ENCODE results near the gene PHOSPHO1.

Gene PHOSPHO1

GRCh38 chr17:49255125-49255524 is 24.5 kb upstream of the PHOSPHO1 start:
- no peak overlapping the region for H3K4me3 ChIP-seq (replicated peaks; ENCODE audit: low read depth, low read length)
- no peak for TF ChIP-seq CTCF (IDR thresholded peaks at IDR 0.05; ENCODE audit: low read length, missing control alignments)
- no peak for DNase-seq (ENCODE audit: low read depth)

GRCh38 chr17:49254066-49254465 is 23.5 kb upstream of the PHOSPHO1 start:
- TF ChIP-seq CTCF (IDR thresholded peaks at IDR 0.05; ENCODE audit: low read length, missing control alignments) = no peak
- DNase-seq (ENCODE audit: low read depth) = no peak
- no peak overlapping the region for H3K4me3 ChIP-seq (replicated peaks; ENCODE audit: low read depth, low read length)

GRCh38 chr17:49252148-49252695 is 21.6 kb upstream of the PHOSPHO1 start:
- DNase-seq (ENCODE audit: low read depth) = peak; percentile 58
- TF ChIP-seq CTCF (IDR thresholded peaks at IDR 0.05; ENCODE audit: low read length, missing control alignments) = no peak

GRCh38 chr17:49249890-49250522 is 19.4 kb upstream of the PHOSPHO1 start:
- no peak for DNase-seq (ENCODE audit: low read depth)
- no peak overlapping the region for H3K4me3 ChIP-seq (replicated peaks; ENCODE audit: low read depth, low read length)
- no peak for TF ChIP-seq CTCF (IDR thresholded peaks at IDR 0.05; ENCODE audit: low read length, missing control alignments)

More at GRCh38 chr17:49252148-49252695, 21.6 kb upstream of the PHOSPHO1 start:
- H3K4me3 ChIP-seq (replicated peaks; ENCODE audit: low read depth, low read length) = no peak overlapping the region

- H3K4me3 ChIP-seq (replicated peaks; ENCODE audit: low read depth, low read length) = no peak overlapping the region
- no peak for TF ChIP-seq CTCF (IDR thresholded peaks at IDR 0.05; ENCODE audit: low read length, missing control alignments)
- DNase-seq (ENCODE audit: low read depth) = peak; percentile 41
These were observed 18.8 kb upstream of the PHOSPHO1 start for GRCh38 chr17:49249292-49249794.

- no peak for DNase-seq (ENCODE audit: low read depth)
- no peak overlapping the region for H3K4me3 ChIP-seq (replicated peaks; ENCODE audit: low read depth, low read length)
- no peak for TF ChIP-seq CTCF (IDR thresholded peaks at IDR 0.05; ENCODE audit: low read length, missing control alignments)
These were observed 17.4 kb upstream of the PHOSPHO1 start for GRCh38 chr17:49247944-49248343.

- no peak overlapping the region for H3K4me3 ChIP-seq (replicated peaks; ENCODE audit: low read depth, low read length)
- TF ChIP-seq CTCF (IDR thresholded peaks at IDR 0.05; ENCODE audit: low read length, missing control alignments) = no peak
- no peak for DNase-seq (ENCODE audit: low read depth)
These were observed 14.3 kb upstream of the PHOSPHO1 start for GRCh38 chr17:49244839-49245238.

Measured in fibroblast of pulmonary artery (primary cell).